Tibial artery (tissue), 4 donors: ENCODE measurements around the gene KIAA0513.

ENCODE experiments used
- DNase-seq, 2 donors: peaks; one replicate each; pipeline ENCODE4 v3.0.0-alpha.2; 2019
- H3K27ac ChIP-seq, 2 donors: fragments of 200-600 bp; sonication (generic) in 1 of 2; 1 replicate in 1 of 2; 2 replicates in 1 of 2; pipeline ENCODE4 v1.5.1; 2018 to 2019; ENCODE audit warnings: mild to moderate bottlenecking in 1 of 2
- H3K27me3 ChIP-seq, 2 donors: fragments of 200-600 bp; sonication (generic) in 1 of 2; one replicate each; pipeline versions ENCODE4 v1.5.1 to v1.6.0; 2016 to 2019
- H3K36me3 ChIP-seq, 3 donors: fragments of 200-600 bp; sonication (generic) in 2 of 3; one replicate each; pipeline ENCODE4 v1.5.1; 2016 to 2019; ENCODE audit warnings: mild to moderate bottlenecking in 2 of 3
- H3K4me1 ChIP-seq, 4 donors: fragments of 200-600 bp; sonication (generic) in 2 of 4; 1 replicate in 3 of 4; 2 replicates in 1 of 4; pipeline ENCODE4 v1.5.1; 2016 to 2019
- H3K4me3 ChIP-seq, 2 donors: fragments of 200-600 bp; sonication (generic) in 1 of 2; 1 replicate in 1 of 2; 2 replicates in 1 of 2; pipeline ENCODE4 v1.5.1; 2018 to 2019; ENCODE audit warnings: mild to moderate bottlenecking in 2 of 2
- H3K9me3 ChIP-seq, 3 donors: fragments of 200-600 bp; sonication (generic) in 1 of 3; one replicate each; pipeline ENCODE4 v1.5.1; 2016 to 2019
- CTCF ChIP-seq, 2 experiments: fragments of 200-600 bp in 1 of 2; fragments of 450-650 bp in 1 of 2; IDR thresholded peaks; one replicate each; pipeline ENCODE4 v1.5.1; 2017 to 2019; ENCODE audit warnings: antibody characterized with exemption in 2 of 2, mild to moderate bottlenecking in 1 of 2, moderate library complexity in 1 of 2
- intact Hi-C: fragments of 100-400 bp; cut with DNase I; formaldehyde crosslinking; loops from one replicate; pipeline ENCODE4 v1.15.0; 2023; ENCODE audit warnings: low total_unique reads

KIAA0513 gene

GRCh38 chr16:85045641-85046471, 18.3 kb downstream of the KIAA0513 start:
- Histone ChIP-seq H3K27me3 (no peaks in the 10 kb centered on the region), H3K27ac (no peak overlapping the region), H3K4me1 (peaks cover 0 to 8% (median 2%) of the 10 kb centered on the region in 4 donors), H3K36me3 (peaks cover 0 to 11% (median 0%) of the 10 kb centered on the region in 3 donors), H3K9me3 (no peaks in the 10 kb centered on the region), H3K4me3 (no peak overlapping the region)
- no peak for TF ChIP-seq CTCF (IDR thresholded peaks at IDR 0.05)
- DNase-seq, result no peak
- intact Hi-C loops, result no loop called here

- H3K4me1 ChIP-seq, result peaks cover 0 to 13% (median 3%) of the 10 kb centered on the region in 4 donors
- intact Hi-C loops, result no loop called here
- no peak for TF ChIP-seq CTCF (IDR thresholded peaks at IDR 0.05)
- DNase-seq, result no peak
- no peak overlapping the region for H3K27ac ChIP-seq
- H3K9me3 ChIP-seq, result no peaks in the 10 kb centered on the region
- H3K27me3 ChIP-seq, result no peaks in the 10 kb centered on the region
- no peak overlapping the region for H3K4me3 ChIP-seq
- peaks cover 0 to 11% (median 0%) of the 10 kb centered on the region in 3 donors for H3K36me3 ChIP-seq
Observed at GRCh38 chr16:85046472-85046916, 18.9 kb downstream of the KIAA0513 start.

GRCh38 chr16:85046931-85047866, 19.6 kb downstream of the KIAA0513 start:
- intact Hi-C loops, result no loop called here
- H3K4me3 ChIP-seq, result no peak overlapping the region
- no peaks in the 10 kb centered on the region for H3K27me3 ChIP-seq
- no peak overlapping the region for H3K27ac ChIP-seq
- H3K4me1 ChIP-seq, result peaks cover 0 to 13% (median 3%) of the 10 kb centered on the region in 4 donors
- DNase-seq, result no peak
- TF ChIP-seq CTCF (IDR thresholded peaks at IDR 0.05), result no peak
- peaks cover 0 to 11% (median 0%) of the 10 kb centered on the region in 3 donors for H3K36me3 ChIP-seq
- H3K9me3 ChIP-seq, result no peaks in the 10 kb centered on the region

- intact Hi-C loops, result no loop called here
- H3K27ac ChIP-seq, result no peak overlapping the region
- DNase-seq, result no peak
- peaks cover 0 to 13% (median 3%) of the 10 kb centered on the region in 4 donors for H3K4me1 ChIP-seq
- no peaks in the 10 kb centered on the region for H3K27me3 ChIP-seq
- H3K4me3 ChIP-seq, result no peak overlapping the region
- no peaks in the 10 kb centered on the region for H3K9me3 ChIP-seq
- peaks cover 0 to 11% (median 0%) of the 10 kb centered on the region in 3 donors for H3K36me3 ChIP-seq
- TF ChIP-seq CTCF (IDR thresholded peaks at IDR 0.05), result no peak
Observed at GRCh38 chr16:85047867-85048455, 20.4 kb downstream of the KIAA0513 start.

- H3K36me3 ChIP-seq, result peaks cover 0 to 11% (median 0%) of the 10 kb centered on the region in 3 donors
- H3K27ac ChIP-seq, result no peak overlapping the region
- H3K9me3 ChIP-seq, result no peaks in the 10 kb centered on the region
- H3K4me3 ChIP-seq, result no peak overlapping the region
- H3K4me1 ChIP-seq, result peaks cover 0 to 13% (median 3%) of the 10 kb centered on the region in 4 donors
- intact Hi-C loops, result no loop called here
- TF ChIP-seq CTCF (IDR thresholded peaks at IDR 0.05), result no peak
- no peaks in the 10 kb centered on the region for H3K27me3 ChIP-seq
- no peak for DNase-seq
Observed at GRCh38 chr16:85048921-85049562, 21.4 kb downstream of the KIAA0513 start.
